GM18868 (cell line): ENCODE data around the gene VAMP5.
A peak's percentile ranks its signal among the peaks of the same experiment; 100 is the strongest.
"Not testable (repeated sequence)": the region's sequence is repeated elsewhere in the genome, so short reads cannot be mapped to it uniquely, and the experiment has no call there.

Source experiments
- ATAC-seq: cut with Tn5 transposase; IDR thresholded peaks from one replicate; pipeline ENCODE4 v1.9.1; 2021; ENCODE audit warnings: mild to moderate bottlenecking, moderate library complexity; ENCODE audit not compliant: unreplicated experiment

Gene VAMP5

DNA sequence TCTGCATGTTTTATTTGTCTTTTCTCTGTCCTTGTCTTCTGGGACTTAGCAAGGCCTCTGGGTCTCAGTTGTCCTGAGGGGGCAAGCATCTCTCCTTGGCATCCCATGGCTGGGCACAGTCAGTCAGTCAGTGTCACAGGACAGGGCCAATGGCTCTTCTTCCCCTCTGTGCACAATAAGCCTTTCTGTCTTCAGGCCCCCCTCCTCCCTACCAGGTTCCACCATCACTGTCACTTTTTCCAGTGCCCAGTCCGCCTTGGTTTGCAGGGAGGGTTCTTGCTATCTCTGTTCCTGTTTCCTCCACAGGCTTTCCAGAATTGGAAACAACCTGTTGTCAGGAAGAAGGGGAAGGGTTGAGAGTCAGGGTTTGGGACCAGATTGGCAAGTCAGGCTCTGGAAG lies 1.7 kb upstream of the VAMP5 start:
- ATAC-seq: no peak

GRCh38 chr2:85583667-85584353 lies 421 bp upstream of the VAMP5 start:
- peak; percentile 67 for ATAC-seq

GRCh38 chr2:85584857-85585780 lies 888 bp downstream of the VAMP5 start:
- ATAC-seq: peak; percentile 41

DNA sequence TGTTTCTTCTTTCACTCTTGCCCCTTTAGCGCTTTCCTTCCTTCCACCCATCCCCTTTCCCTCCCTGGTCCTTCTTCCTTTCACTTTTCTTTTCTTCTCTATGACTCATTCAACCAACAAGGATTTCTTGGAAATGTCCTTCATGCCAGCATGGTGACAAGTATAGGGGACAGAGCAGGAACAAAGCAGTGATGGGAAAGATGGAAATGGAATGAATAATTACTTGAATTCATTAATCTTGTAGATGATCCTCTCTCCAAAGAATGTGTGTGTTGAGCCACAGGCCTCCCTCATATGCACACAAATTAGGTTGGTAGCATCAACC lies 1.5 kb downstream of the VAMP5 start:
- ATAC-seq: no peak

- ATAC-seq: no peak
Measured at GRCh38 chr2:85588236-85588635, 4.0 kb downstream of the VAMP5 start.

GRCh38 chr2:85588645-85589044 lies 4.4 kb downstream of the VAMP5 start:
- ATAC-seq: no peak

DNA sequence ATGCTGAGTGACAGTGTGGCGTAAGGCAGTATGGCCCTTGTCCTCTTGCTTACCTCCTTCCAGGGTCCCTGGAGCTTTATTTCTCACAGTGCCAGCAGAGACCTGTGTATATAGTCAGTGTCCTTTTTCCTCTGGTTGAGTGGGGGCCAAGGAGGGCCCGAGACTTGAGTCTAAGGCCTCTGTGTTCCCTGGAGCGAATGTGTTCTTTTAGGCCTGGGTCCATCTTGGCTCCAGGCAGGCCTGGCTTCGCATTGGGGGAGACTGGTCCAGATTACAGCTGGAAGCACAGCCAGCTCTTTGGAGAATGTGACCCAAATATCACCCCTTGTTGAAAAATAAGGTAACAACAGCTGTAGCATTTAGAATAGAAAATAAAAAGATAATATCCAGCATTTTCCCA lies 5.0 kb downstream of the VAMP5 start:
- ATAC-seq: no peak

DNA sequence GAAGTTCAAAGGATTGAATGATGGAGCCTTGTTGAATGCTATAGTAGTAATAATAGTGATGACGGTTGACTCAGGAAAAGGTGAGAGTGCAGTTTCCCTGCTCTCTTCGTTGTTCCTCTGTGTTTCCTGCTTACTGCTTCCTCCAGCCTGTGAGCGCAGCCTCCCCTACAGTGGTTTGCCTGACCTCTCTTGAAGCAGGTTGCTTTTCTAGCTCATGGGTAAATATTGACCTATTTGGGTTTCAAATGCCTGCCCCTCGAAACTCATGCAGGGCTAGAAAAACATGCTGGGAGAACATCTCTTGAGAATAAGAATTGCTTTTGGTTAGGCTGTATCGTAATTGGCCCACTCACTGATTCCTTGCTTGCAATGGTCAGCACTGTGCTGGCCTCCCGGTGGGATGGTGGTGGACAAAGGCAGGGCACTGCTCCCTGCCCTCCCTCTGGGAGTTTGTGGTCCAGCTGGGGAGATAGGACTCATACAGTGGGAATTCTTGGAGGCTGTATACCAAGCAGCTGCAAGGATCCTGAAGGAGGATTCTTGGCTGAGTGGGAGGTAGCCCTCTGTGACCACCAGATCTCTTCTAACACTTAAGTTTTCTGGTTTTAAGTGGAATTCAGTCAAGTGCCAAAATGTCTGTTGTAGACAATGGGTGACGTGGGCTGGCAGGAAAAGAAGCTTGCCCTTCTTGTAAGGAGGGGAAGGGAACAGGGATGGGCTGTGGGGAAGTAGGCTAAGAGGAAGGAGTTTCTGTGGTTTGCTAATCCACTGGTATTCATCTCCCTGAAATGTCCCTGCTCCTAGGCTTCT lies 6.0 kb downstream of the VAMP5 start:
- no peak for ATAC-seq

- ATAC-seq: no peak
Measured at GRCh38 chr2:85590950-85591349, 6.7 kb downstream of the VAMP5 start.

- ATAC-seq: no peak
Measured at GRCh38 chr2:85591563-85591962, 7.3 kb downstream of the VAMP5 start.

- not testable (repeated sequence) for ATAC-seq
Measured at GRCh38 chr2:85592299-85592698, 8.1 kb downstream of the VAMP5 start.

- no peak for ATAC-seq
Measured at GRCh38 chr2:85593023-85593422, 8.8 kb downstream of the VAMP5 start.

DNA sequence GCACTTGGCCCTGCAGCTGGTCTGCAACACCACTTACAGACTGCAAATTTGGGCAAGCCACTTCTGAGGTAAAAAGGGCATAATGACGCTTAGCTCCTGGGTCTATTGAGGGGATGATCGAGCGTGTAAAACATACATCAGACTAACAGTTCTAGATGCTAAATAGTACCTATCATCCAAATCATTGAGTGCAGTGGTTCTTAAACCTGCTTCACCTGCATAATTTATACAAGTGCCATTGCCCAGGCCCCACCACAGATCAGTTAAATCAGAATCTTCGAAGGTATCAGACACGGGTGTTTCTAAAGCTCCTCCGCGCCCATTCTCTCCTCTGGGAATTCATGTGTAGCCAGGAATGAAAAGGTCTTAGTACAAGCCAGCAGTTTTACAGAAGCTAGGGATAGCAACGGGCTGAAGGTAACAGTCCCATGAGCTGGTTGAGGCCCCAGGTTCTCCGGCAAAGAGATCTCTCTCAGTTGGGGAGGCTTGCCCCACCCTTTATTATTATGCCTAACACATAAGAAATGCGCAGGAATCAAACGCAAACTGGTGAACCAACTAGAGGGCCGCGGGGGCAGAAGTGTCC lies 10.6 kb downstream of the VAMP5 start:
- no peak for ATAC-seq

- ATAC-seq: peak; percentile 99
Measured at GRCh38 chr2:85595301-85596025, 11.2 kb downstream of the VAMP5 start, which contains the start of gene RNF181. TSS of gene RNF181 (plus strand) at chr2:85595745. CDS start at chr2:85595764, 19 bp downstream.

DNA sequence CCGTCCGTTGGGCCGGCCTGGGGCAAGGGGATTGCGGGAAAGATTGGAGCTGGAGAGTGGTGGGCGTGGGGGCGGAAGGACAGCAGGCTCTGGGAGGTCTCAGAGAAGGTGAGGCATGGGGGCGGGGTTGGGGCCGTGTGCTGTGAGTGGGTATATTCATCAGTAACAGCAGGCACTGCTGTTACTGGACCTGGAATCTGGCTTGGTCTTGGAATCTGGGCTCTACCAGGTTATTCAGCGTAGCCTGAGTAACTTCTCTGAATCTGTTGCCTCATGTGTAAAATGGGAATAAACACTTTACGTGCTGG lies 11.7 kb downstream of the VAMP5 start:
- ATAC-seq: peak; percentile 4

- ATAC-seq: no peak
Measured at GRCh38 chr2:85596486-85597143, 12.4 kb downstream of the VAMP5 start.

DNA sequence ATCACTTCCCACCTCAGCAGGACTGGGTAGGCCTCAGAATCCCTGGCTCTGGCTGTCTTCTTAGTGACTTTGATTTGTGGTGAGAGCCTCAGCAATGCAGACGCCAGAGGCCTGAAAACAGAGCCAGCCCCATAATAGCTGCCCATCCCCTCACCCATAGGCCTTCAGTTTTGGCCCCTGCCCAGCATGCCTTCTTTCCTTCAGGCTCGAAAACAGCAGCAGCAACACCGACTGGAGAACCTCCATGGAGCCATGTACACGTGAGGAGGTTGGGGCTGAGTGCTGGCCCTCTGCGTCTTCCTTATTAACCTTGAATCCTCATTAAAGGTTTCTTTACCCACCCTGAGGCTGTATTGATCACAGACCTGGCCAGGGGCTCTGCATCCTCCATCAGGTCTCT lies 13.0 kb downstream of the VAMP5 start:
- ATAC-seq: no peak

GRCh38 chr2:85598594-85599340 lies 14.5 kb downstream of the VAMP5 start:
- ATAC-seq: no peak
